B cell (primary cell): ENCODE results near the gene DNMBP.

Experiments used
- CTCF ChIP-seq: fragments of 200-600 bp; IDR thresholded peaks from one replicate; pipeline ENCODE4 v1.8.0; 2022; ENCODE audit warnings: antibody characterized with exemption, mild to moderate bottlenecking
- EZH2 ChIP-seq: IDR thresholded peaks from 2 replicates; pipeline ENCODE4 v1.6.1; 2012; ENCODE audit warnings: borderline replicate concordance, low read depth, mild to moderate bottlenecking, moderate library complexity, low read length; ENCODE audit not compliant: insufficient read depth, poor library complexity, severe bottlenecking

GRCh38 chr10:99870123-99870730 is 139.5 kb downstream of the DNMBP start:
- TF ChIP-seq CTCF: no peak
- no peak for TF ChIP-seq EZH2
